ENCODE results near the gene CMTM8. TPM values are rescaled to one million over a fixed set of nuclear protein-coding genes. Genes with fewer than 3 reads are reported as not detected.

CMTM8 gene
- polyA plus RNA-seq, 4 donors, result 9.9 to 13.8 (median 10.1) TPM

DNA sequence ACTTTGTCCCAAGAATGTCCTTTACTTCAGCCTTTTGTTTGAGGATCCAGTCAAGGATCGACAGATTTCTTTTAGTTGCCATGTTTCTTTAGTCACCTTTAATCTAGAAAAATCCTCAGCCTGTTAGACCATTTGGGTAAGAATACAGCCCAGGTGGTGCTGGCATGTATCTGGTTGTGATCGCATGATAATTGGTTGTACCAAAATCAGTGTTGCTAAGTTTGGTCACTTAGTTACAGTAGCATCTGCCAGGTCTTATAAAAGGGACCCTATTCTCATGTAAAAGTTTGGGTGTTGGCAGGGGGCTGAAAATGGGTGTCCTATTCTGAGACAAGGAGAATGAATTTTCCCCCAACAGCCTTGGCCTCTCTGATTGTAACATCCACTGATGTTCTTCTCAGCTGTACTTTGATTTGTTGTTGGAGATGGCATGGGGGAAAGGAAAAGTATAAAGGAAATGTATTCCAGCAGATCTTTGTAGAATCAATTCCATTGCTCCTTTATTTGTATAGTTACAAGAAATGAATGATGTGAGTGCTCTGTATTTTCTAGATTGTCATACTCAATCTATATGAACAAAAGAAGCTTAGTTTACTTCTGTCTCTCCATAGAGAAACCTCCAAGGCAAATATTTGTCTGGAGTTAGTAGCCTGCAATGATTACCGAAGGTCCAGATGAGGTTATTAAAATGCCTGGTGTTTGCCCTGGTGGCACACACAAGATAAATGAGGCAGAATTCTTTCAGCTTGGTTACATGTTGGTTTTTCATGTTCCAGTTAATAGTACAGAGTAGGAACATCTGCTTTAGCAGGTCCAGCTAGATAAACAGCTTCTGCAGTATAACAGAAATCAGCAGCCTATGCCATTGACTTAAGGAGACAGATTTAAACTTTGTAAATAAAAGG lies 65.7 kb downstream of the CMTM8 start:
- DNase-seq (ENCODE audit: low read depth in 4 of 4, low spot score in 2 of 4), result no peak

DNA sequence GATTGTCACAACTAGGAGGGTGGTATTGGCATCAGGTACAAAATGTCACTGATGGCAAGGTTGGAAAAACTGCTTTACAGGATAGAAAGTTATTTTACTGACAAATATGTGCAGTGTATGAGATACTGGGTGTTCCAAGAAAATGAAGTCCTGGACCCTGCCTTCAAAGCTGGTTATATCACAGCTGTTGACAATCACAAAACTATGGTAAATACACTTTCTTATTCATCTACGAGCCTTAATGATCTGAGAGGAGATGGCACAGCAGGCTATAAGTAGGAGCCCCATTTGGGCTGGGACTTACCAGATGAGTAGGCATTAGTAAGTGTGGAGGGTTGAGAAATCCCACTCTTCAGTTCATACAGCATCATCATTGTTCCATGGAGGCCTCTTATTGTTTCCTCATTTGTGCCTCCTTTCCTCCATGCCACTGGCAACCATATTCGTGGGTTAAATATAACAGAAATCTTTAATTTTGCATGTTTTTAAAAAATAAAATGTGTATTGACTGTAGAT lies 66.9 kb downstream of the CMTM8 start:
- no peak for DNase-seq (ENCODE audit: low read depth in 4 of 4, low spot score in 2 of 4)

DNA sequence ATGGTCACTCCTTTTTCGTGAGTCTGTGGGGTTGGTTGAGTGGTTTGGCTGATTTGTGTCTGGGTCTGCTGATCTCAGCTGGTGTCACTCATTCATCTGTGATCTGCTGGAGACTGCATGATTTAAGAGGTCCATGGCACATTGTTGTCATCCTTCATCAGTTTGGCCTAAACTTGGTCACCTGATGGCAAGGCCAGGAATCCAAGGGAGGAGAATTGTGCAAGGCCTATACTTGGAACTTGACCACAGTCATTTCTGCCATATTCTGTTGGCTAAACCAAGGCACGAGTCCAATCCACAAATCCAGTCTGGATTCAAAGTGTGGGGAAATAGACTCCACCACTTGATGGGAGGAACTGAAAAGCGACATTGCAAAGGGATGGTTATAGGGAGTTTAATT lies 67.6 kb downstream of the CMTM8 start:
- no peak for DNase-seq (ENCODE audit: low read depth in 4 of 4, low spot score in 2 of 4)

DNA sequence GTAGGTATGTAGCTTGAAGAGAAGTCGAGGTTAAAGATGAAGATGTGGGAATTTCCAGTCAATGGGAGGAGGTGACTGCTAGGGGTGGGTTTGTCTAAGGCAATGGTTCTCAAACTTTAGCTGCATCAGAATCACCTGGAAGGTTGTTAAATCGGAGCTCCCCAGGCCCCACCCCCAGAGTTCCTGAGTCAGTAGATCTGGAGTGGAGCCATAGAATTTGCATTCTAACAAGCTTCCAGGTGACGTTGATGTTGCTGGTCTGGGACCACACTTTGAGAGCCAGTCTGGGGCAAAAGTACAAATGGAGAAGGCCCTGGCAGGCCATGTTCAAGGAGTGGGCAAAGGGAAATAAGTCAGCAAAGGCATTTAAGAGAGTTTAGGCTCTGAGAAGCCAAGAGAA lies 69.1 kb downstream of the CMTM8 start:
- no peak for DNase-seq (ENCODE audit: low read depth in 4 of 4, low spot score in 2 of 4)

DNA sequence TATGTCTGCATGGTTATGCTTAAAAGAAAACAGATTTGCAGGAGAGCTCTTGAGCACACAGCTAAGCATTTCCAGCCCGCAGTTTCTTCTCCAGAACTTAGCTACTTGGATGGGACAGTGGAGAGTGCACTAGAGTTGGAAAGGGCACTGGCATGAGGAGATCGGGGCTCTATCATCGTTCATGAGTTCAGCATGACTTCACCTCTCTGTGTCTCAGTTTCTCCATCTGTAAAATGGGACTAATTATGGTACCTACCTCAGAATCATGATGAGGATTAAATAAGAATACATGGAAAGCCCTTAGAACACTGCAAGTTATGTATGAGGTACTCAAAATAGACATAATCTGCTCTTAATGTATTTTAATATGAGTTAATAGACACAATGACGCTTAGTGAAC lies 69.9 kb downstream of the CMTM8 start:
- no peak for DNase-seq (ENCODE audit: low read depth in 4 of 4, low spot score in 2 of 4)

DNA sequence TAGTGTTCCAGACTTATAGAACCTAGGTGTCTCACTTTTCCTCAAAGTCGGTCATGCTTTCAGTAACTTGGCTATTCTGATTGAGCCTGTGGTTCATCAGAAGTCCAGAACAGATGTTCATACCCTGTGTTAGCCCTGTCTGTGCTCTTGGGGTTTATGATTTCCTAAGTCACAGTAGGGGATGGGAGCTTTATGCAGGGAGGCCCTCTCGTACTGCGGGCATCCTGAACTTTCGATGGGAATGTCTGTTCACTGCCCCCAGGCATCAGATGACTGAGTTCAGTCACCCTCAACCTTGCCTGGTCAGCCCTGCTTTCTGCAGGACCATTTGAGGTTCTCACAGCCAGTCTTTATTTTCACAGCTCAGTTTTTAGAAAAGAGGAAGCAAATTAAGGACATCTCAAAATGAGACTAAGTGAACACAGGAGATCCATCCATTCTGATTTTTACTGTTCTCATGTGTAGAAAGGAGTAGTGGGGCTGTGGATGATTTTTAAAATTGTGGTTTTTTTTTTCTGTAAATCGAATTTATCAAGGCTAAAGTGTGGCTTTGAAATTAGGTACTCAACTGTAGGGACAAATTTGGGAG lies 71.3 kb downstream of the CMTM8 start:
- DNase-seq (ENCODE audit: low read depth in 4 of 4, low spot score in 2 of 4), result no peak

DNA sequence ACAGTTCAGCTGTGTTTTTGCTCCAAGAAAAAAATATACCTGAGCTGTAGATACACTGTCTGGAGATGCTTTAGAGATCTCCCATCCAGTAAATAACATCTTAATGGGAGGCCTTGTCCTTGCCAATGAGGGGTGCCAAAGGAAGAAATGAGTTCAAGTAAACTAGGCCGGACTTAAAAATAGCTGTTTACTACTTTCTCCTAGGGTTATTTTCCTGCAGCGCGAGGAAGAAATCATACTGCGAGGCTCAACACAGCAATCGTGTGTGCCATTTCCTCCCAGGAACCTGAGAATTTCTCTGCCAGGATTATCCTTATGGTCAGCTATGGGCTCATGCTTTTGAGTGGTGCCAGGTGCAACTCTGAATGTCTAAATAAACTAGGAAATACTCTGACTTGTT lies 71.9 kb downstream of the CMTM8 start:
- no peak for DNase-seq (ENCODE audit: low read depth in 4 of 4, low spot score in 2 of 4)

DNA sequence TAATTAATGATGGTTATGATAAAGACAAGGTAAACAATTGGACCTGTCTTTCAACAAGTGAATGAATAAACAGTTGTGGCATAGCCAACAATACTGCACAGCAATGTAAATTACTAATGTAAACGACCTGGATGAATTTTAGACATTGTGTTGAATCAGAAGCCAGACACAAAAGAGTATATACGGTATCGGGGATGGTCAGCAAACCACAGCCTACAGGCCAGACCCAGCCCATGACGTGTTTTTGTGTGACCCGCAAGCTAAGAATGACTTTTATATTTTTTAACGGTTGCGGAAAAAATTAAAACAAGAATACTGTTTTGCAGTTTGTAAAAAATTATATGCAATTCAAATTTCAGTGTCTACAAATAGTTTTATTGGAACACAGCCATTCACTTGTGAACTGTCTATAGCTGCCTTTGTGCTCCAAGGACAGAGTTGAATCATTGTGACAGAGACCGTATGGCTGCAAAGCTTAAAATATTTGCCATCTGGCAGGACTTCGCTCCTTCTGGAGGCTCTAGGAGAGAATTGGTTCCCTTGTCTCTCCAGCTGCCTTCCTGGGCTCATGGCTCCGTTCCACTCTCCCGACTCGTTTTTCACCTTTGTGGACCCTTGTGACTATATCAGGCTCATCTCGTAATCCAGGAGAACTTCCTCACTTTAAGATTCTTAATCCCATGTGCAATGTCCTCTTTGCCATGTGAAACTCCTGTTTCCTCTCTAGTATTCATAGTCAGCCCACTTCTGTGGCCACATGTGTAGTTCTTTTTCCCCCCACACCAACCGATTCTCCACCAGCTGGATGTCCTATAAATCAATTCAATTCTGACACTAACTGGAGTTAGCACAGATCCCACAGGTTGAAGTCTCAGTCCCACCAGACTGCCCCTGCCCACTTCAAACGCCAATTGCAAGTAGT lies 72.7 kb downstream of the CMTM8 start:
- DNase-seq (ENCODE audit: low read depth in 4 of 4, low spot score in 2 of 4), result no peak

DNA sequence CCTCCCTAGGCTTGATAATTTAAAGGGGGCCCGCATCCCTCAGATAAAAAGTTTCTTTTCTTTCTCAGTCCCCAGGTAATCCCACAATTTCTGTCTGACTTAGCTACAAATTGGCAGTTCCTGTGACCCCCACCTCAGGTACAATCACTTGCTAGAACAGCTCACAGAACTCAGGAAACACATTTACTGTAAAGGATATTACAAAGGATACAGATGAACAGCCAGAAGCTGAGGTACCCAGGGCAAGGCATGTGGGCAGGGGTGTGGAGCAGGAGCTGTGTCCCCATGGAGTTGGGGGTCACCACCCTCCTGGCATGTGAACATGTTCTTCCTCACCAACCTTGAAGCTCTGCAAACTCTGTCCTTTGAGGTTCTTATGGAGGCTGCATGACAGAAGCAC lies 73.8 kb downstream of the CMTM8 start:
- no peak for DNase-seq (ENCODE audit: low read depth in 4 of 4, low spot score in 2 of 4)

DNA sequence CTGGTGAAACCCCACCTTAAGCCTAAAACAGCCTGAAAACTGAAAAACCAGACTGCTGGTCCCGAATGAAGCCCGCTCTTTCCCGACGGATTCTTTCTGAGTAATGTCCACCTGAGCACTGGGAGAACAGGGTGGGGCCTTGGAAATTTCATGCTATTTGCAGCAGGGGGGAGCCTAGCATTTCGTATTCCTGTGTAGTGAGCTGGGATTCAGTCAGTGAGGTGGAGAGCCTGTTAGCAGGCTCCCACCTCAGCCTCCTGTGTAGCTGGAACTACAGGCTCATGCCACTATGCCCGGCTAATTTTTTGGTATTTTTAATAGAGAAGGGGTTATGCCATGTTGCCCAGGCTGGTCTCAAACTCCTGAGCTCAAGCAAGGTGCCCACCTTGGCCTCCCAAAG lies 74.7 kb downstream of the CMTM8 start:
- no peak for DNase-seq (ENCODE audit: low read depth in 4 of 4, low spot score in 2 of 4)

DNA sequence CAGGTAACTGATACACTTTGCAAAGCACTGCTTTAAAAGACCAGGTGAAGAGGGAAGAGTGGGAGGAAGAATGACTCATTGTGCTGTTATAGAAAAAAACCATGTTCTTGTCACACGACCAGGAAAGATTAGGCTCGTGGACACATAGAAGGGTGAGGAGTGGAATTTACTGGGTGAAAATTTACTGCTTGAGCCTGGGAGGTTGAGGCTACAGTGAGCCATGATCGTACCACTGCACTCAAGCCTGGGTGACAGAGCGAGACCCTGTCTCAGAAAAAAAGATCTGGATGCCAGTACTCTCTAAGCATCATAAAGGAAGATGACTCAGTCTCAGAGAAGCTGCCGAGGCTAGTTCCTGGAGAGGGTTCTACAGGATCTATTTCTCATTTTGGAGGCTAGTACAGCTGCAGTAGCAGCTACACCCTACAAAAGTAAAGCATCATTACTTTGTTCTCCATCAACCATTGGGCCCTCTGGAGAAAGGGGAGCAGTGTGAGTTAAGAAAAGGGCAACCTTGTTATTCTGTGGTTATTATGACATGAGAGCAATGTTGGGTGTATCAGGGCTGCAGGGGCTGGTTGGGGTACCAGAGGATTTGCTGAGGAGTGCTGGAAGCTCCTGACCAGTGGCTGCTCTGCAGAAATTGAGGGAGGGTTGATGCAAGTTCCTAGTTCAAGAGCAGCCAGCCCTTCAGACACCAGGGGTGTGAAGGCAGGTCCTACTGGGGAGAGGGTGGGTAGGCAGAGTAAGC lies 75.4 kb downstream of the CMTM8 start:
- DNase-seq (ENCODE audit: low read depth in 4 of 4, low spot score in 2 of 4), result no peak

DNA sequence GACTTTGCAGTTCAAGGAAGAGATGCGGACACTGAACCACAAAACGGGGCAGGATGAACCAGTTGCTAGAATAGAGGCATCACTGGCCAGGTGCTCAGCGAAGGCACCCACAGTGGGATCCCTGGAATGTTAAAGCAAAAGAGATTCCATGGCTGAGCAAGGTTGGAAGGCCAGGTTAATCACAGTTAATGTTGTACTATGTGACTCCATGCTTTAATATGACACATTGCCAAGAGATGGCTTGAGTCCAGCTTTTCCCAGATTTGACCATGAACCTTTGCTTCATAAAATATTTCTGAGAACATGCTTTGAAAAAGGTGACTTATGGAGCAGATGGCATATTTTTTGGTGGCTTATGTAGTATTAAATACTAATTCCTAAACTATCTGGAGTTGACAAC lies 77.0 kb downstream of the CMTM8 start:
- DNase-seq (ENCODE audit: low read depth in 4 of 4, low spot score in 2 of 4), result no peak

DNA sequence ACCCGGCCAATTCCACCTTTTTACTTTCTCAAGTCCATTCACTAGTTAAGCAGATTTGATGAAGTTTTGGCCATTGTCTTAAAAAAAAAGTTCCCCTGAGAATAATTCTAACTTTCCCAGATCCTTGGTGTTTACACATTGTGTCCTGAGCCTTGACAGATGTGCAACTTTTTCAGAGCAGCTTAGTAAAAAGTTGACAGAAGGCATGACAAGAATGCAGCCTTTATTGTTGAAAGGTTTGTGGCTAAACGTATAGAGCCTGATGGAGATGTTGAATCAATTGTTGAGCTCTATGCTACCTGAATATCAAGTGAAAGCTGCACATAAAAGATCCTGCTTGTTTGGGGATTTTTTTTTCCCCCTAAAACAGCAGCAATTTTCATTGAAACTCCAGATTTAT lies 77.8 kb downstream of the CMTM8 start:
- no peak for DNase-seq (ENCODE audit: low read depth in 4 of 4, low spot score in 2 of 4)

DNA sequence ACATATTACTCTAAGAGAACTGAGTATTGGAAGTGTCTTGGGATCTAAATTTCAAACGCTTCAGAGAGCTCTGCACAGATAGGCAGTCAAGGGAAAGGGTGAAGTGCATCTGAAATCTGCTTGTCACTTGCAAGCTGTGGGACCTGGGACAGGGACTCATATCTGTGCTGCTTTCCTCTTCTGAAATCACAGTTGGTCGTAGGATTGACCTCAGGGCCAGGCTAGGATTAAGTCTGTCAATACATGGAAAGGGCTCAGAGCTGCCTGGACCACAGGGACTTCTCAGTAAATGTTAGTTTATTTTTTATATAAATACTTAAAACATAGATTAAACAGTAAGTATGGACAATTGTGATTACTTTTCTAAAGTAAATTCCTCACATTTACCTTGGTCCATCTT lies 78.5 kb downstream of the CMTM8 start:
- DNase-seq (ENCODE audit: low read depth in 4 of 4, low spot score in 2 of 4), result no peak

DNA sequence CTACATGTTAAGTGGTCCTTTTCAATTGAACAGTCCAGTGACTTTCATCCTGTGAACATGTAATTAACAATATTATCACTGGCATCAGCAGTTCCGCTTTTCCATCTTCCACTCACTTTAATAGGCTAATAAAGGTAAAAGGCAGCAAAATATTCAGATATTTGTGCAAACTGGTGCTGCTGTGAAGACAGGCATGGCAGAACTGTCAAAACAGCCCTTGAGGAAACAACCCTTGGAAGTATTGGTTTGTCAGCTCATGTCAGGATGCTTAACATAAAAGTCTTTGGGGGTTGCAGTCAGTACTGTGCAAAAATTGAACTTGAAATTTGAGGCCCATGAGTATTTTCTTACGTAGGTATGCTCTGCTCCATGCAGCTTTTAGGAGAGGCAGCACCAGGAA lies 81.1 kb downstream of the CMTM8 start:
- no peak for DNase-seq (ENCODE audit: low read depth in 4 of 4, low spot score in 2 of 4)

DNA sequence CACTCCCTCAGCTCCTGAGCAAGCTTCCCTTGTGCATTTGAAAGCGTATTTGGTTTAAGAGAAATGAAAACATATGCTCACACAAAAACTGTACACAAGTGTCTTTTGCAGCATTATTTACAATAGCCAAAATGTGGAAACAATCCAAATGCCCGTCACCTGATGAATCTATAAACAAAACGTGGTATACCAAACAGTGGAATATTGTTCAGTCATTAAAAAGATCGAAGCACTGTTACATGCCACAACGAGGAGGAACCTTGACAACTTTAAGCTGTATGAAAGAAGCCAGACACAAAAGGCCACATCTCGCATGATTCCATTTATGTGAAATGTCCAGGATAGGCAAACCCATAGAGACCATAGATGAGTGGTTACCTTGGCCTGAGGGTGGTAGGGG lies 81.6 kb downstream of the CMTM8 start:
- DNase-seq (ENCODE audit: low read depth in 4 of 4, low spot score in 2 of 4), result no peak

DNA sequence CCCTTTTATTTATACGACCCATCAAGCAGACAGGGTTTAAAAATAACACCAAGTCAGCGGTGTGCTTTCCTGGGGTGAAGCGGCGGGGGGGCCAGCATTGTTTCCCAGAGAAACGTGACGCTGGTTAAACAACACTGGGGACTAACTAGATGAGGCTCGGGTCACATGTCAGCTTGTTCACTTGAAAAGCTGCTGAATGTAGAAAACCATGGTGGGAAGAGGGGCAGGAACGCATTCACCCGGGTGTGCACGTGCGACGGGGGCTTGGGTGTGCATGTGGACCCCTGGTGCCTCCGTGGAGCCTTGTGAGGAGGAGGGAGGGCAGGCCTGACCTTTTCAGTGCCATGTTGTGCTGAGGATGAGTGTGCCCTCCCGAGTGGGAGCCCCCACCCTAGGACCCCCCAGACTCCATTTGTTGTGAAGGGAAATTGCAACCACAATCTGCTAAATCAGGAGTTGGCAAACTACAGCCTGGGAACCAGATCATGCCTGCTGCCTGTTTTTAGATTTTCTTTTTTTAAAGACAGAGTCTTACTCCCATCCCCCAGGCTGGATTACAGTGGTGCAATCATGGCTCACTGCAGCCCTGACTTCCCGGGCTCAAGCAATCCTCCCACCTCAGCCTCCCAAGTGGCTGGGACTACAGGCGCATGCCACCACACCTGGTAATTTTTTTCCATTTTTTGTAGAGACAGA lies 82.8 kb downstream of the CMTM8 start:
- DNase-seq (ENCODE audit: low read depth in 4 of 4, low spot score in 2 of 4), result no peak

DNA sequence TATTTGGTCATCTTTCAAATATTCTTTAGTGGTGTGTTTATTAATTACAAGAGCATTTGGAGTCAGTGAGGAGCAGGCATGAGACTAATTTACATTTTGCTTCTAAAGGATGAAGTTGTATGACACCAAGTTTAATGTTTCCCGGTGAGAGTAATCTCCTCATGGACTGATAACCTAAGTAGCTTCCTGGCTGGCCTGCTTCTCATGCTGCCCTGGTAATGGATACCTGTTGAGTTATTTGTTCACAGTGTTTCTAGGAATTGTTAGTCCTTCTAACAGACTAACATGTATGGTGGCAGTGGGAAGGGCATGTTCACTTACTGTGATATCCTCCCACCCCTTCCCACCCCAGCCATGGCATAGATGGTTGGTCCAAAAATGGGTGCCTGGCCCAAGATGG lies 83.8 kb downstream of the CMTM8 start:
- DNase-seq (ENCODE audit: low read depth in 4 of 4, low spot score in 2 of 4), result no peak

DNA sequence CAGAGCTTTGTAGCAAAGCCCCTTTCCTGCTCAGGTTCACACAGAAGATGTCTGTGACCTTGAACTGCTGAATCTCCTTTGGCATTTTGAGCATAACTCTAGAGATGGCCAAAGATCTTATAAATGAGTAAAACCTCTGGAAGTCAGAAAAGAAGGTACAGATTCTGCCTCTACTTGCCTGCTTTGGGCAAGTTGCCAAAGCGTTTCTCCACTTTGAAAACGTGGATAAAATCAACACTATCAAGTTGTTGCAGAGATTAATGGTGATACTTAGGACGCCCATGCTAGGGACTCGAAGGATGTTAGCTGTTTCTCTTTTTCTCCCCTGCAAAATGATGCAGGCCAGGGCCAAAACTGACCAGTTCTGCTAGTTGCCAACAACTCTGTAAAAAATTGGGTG lies 85.1 kb downstream of the CMTM8 start:
- DNase-seq (ENCODE audit: low read depth in 4 of 4, low spot score in 2 of 4), result no peak

DNA sequence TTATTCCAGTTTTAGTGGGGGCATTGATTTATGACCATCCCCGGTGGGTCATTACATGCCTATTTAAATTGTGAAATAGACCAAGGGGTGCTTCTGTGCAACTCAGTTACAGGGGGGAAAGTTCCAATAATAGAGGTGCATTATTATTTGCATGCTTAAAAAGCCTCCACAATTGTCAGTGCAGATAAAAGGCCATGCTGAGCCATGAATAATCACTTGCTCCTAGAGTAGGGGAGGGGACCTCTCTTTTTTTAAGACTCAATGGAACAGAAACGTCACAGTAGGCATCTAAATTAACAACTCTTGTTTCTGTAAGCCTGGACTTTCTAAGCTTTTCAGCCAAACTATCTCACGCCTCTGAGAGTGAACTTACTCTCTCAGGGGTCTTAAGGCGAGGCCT lies 86.7 kb downstream of the CMTM8 start:
- DNase-seq (ENCODE audit: low read depth in 4 of 4, low spot score in 2 of 4), result no peak

All from left renal cortex interstitium (tissue), 4 donors.